MM.1S (cell line): ENCODE data around the gene SORL1.

Experiments used
- CTCF ChIP-seq: fragments of 300-600 bp; sonication (generic); IDR thresholded peaks from 2 replicates; pipeline ENCODE4 v1.5.1; 2016; ENCODE audit warnings: antibody characterized with exemption, low read length, mixed read lengths
- EZH2 ChIP-seq: fragments of 300-600 bp; sonication (generic); optimal IDR thresholded peaks from 2 replicates; pipeline ENCODE3; 2017; ENCODE audit warnings: low read depth, mild to moderate bottlenecking, antibody characterized with exemption, low read length, mixed read lengths
- EZH2phosphoT487 ChIP-seq: fragments of 300-600 bp; sonication (generic); IDR thresholded peaks from 2 replicates; pipeline ENCODE4 v1.6.1; 2018; ENCODE audit warnings: antibody characterized with exemption, low read length

GRCh38 chr11:121626507-121626875 is 174.4 kb downstream of the SORL1 start:
- TF ChIP-seq CTCF (no peak), EZH2 (no peak), EZH2phosphoT487 (no peak)
